Measurements from ENCODE around the gene CNPY2.
"Not testable (repeated sequence)": the region's sequence is repeated elsewhere in the genome, so short reads cannot be mapped to it uniquely, and the experiment has no call there.

Gene CNPY2

GRCh38 chr12:56297400-56297799 lies 18.4 kb downstream of the CNPY2 start:
- no peak for DNase-seq

GRCh38 chr12:56296295-56296694 lies 19.5 kb downstream of the CNPY2 start:
- no peak for DNase-seq

GRCh38 chr12:56293795-56294194 lies 22.0 kb downstream of the CNPY2 start:
- no peak for DNase-seq

- DNase-seq = no peak
These were observed 26.9 kb downstream of the CNPY2 start for GRCh38 chr12:56288705-56289387.

- no peak for DNase-seq
These were observed 29.6 kb downstream of the CNPY2 start for GRCh38 chr12:56286044-56286830.

GRCh38 chr12:56284263-56284662 lies 31.5 kb downstream of the CNPY2 start:
- DNase-seq = not testable (repeated sequence)

- no peak for DNase-seq
These were observed 33.2 kb downstream of the CNPY2 start for GRCh38 chr12:56282579-56282978.

GRCh38 chr12:56282030-56282429 lies 33.8 kb downstream of the CNPY2 start:
- no peak for DNase-seq

GRCh38 chr12:56280849-56281248 lies 34.9 kb downstream of the CNPY2 start:
- DNase-seq = no peak

- no peak for DNase-seq
These were observed 36.9 kb downstream of the CNPY2 start for GRCh38 chr12:56278905-56279304.

GRCh38 chr12:56274299-56274698 lies 41.5 kb downstream of the CNPY2 start:
- DNase-seq = no peak

- DNase-seq = not testable (repeated sequence)
These were observed 43.3 kb downstream of the CNPY2 start for GRCh38 chr12:56272468-56272867.

- no peak for DNase-seq
These were observed 44.8 kb downstream of the CNPY2 start for GRCh38 chr12:56271031-56271430.

GRCh38 chr12:56267443-56268071 lies 48.2 kb downstream of the CNPY2 start:
- no peak for DNase-seq

- DNase-seq = peak; percentile 78
These were observed 48.9 kb downstream of the CNPY2 start, which contains the start of gene COQ10A for GRCh38 chr12:56266693-56267442. Gene COQ10A, plus strand, starts transcription at chr12:56266942. Its CDS starts 177 bp downstream, at chr12:56267119.

- DNase-seq = not testable (repeated sequence)
These were observed 49.6 kb downstream of the CNPY2 start for GRCh38 chr12:56266068-56266692.

GRCh38 chr12:56262955-56263354 lies 52.8 kb downstream of the CNPY2 start:
- not testable (repeated sequence) for DNase-seq

GRCh38 chr12:56261503-56262232 lies 54.1 kb downstream of the CNPY2 start:
- no peak for DNase-seq

- no peak for DNase-seq
These were observed 54.9 kb downstream of the CNPY2 start for GRCh38 chr12:56260921-56261320.

GRCh38 chr12:56260380-56260779 lies 55.4 kb downstream of the CNPY2 start:
- no peak for DNase-seq
